Raji (cell line): ENCODE measurements around the gene HINT3.

ENCODE experiments used
- POLR2A ChIP-seq: IDR thresholded peaks from 2 replicates; pipeline ENCODE4 v1.6.1; 2011; ENCODE audit warnings: low read depth, low read length, control low read depth; ENCODE audit not compliant: insufficient read depth

HINT3 gene

DNA sequence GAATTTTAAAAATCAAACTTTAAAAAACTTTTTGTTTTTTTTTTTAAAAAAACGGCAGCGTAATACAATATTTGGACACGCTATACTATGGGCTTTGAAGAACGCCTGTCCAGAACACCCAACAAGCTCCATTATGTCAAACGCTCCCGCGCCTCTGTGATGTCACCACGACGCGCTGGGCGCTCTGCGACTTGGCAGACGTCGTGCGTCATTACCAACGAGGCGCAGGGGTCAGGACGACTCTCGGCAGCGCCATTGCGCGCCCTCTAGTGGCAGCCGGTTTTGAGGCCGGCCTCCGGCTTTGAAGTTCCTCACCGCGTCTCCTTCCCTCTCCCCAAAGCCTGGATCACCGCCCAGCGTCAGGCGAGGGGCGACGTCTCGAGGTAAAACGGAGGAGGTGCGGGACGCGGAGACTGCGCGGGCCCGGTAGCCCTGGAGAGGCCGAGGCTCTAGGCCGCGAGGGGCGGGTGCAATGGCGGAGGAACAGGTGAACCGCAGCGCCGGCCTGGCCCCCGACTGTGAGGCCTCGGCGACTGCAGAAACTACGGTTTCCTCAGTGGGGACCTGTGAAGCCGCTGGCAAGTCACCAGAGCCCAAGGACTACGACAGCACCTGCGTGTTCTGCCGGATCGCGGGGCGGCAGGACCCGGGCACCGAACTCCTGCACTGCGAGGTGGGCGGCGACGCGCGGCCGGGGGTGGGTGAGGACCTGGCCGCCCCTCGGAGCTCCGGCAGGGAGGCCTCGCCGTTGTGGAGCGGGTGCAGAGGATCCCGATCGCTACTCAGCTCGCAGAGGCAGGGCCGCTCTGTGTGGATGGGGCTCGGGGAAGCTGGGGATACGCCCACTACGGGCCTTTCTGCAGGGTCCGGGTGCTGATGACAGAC lies at the start of gene HINT3:
Gene HINT3 (plus strand): TSS at position 265 of the 885 bp plus-strand sequence. CDS start 208 bp downstream, at position 473.
- peak; percentile 93 for TF ChIP-seq POLR2A

GRCh38 chr6:125910527-125910926 lies 46.0 kb upstream of the HINT3 start:
- no peak for TF ChIP-seq POLR2A

DNA sequence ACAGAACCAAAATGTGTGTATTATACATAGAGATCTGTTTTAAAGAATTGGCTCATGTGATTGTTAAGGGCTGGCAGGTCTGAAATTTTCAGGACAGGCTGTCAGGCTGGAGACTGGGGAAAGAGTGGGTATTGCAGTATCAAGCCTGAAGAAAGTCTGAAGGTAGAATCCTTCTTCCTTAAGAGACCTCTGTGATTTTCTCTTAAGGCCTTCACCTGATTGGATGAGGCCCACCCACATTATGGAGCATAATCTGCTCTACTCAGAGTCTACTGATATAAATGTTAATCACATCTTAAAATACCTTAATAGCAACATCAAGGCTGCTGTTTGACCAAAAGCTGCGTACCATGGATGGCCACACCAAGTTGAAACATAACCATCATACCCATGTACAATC lies 43.4 kb upstream of the HINT3 start:
- TF ChIP-seq POLR2A, result no peak

DNA sequence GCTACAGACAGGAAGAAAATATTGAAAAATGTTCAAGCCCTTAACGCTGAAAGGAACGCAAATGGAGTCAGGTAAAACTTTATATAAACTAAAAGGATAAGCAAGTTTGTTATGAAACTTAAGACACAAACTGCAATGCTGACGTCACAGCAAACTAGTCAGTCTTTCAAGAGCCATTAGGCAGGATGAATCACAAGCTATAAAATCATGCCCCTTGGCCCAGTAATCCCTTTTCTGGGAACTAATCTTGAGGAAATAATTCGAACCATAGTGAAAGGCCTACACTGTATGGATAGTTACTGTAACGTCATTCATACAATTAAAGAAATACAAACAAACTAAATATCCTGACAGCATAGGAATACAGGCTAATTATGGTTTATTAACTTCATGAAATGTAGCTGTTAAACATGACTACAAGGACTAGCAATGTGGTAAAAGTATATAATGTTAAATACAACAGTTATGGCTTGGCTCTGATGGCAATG lies 42.7 kb upstream of the HINT3 start:
- TF ChIP-seq POLR2A, result no peak

DNA sequence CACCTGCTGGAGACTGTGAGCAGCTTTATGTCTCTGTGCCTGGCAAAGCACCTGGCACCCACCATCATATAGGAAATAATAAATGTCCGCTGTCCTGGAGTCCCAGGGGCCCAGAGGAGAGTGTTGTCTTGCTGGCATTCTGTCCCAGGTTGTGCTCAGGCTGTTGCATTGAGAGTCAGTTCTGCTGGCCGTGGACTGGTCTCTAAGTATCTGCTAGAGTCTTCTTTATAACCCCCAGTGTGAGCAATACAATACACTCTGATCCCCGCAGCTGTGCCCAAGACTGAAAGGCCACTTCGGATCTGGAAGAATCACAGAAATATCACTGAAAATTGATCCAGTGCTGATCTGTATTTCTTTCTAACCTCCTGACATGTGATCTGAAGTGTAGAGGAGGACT lies 38.3 kb upstream of the HINT3 start:
- TF ChIP-seq POLR2A, result no peak

- no peak for TF ChIP-seq POLR2A
Measured at GRCh38 chr6:125918681-125919566, 37.6 kb upstream of the HINT3 start.

- no peak for TF ChIP-seq POLR2A
Measured at GRCh38 chr6:125919618-125920017, 37.0 kb upstream of the HINT3 start.

- TF ChIP-seq POLR2A, result no peak
Measured at GRCh38 chr6:125922322-125922860, 34.2 kb upstream of the HINT3 start.

GRCh38 chr6:125923366-125923877 lies 33.1 kb upstream of the HINT3 start:
- no peak for TF ChIP-seq POLR2A

DNA sequence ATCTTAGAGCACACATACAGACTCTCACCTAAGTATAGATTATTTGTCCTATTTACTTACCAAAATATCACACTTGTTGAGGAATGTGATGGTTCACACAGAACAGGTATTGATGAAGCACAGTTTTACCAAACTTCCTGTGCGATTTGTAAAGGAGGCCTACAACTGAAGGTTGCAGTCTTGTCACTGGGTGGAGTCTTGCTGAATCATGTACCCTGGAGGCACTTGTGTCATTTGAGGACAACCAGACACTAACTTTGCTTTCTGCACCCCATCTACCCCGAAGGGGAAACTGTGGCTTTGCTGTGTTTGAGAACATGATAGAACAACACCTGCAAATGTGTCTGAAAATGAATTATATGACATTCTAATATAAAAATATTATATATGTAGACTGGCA lies 32.4 kb upstream of the HINT3 start:
- TF ChIP-seq POLR2A, result no peak

DNA sequence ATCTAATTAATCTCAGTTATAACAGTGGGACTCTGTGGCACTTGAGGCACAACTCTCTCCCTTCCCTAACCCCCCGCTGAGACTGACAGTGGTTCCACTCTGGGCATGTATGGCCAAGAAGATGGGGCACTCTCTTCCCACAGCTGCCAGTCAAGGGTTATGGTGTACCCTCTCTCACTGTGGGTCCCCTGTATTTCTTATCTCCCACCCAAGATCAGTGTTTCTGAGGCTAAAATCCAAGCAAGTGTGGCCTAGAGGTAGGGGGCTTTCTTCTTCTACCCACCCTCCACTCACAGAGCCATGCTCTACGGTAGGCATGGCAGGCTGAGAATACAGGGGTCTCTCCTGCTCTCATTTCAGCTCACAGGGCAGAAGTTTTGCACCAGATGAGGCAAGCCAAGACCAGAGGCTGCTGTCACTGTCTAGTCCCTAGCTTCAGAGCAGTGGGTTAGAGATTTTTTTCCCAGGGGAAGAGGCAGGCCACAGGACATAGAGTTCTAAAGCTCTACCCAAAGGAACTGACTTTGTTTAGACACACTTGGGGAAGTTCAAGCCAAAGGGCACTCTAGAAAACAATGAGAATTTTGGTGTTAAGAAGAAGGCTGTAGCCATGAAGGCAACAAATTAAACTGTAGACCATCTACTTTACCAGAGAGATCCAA lies 31.7 kb upstream of the HINT3 start:
- TF ChIP-seq POLR2A, result no peak

DNA sequence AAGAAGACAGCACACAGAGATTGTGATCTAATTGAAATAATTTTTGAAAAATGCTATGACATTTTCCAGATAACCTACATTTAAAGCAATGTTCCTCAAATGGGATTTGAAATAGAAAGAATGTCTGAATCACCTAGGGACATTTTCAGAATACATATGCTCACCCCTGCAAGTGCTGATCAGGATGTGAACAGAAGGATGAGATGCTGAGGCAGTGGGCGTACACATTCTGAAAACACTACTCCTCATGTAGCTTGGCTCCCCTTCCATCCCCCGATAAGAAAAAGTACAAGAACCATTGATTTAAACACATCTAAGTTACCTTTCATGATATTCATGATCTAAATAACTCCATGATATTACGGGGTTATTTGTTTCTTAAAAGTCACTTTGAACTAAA lies 29.9 kb upstream of the HINT3 start:
- TF ChIP-seq POLR2A, result no peak

- no peak for TF ChIP-seq POLR2A
Measured at GRCh38 chr6:125927761-125928160, 28.8 kb upstream of the HINT3 start.

DNA sequence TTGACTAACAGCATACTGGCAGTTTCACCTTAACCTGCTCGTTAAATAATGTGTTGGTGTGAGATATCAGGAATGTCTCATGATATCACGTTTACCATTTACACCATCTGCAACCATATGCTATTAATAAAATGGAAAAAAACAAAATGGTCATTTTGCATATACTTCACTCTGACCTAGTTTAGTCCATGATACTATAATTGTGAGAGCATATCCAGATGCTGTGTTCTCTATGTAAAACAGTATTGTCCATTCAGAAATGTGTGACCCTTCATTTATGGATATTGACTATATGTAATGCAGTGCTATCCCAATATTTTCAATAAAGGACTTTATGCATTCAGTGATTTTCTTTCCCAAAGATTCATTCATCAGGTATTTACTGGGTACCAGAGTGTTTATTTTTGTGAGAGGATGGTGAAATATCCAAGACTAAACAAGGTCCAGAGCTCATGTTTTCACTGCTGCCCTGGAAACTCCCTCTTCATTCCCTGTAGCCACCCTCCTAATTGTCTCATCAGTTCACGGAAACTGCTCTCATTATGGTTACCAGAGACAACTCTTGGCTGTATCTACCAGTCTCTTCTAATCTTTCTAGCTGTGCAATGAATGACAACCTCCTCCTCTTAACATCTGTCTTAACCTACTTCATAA lies 25.7 kb upstream of the HINT3 start:
- TF ChIP-seq POLR2A, result no peak

GRCh38 chr6:125931733-125932450 lies 24.7 kb upstream of the HINT3 start:
- TF ChIP-seq POLR2A, result no peak
